DND-41 (cell line): Measurements from ENCODE around the gene SEMA4C.

Experiments
- ATAC-seq: fragments of 200-7000 bp; cut with Tn5 transposase; 3 replicates; pipeline ENCODE4 v1.9.1; 2021; ENCODE audit warnings: low read depth; ENCODE audit not compliant: insufficient read depth
- DNase-seq: peaks from one replicate; pipeline ENCODE4 v3.0.0-alpha.2; 2020
- H2AFZ ChIP-seq: 2 replicates; pipeline ENCODE4 v1.6.0; 2012; ENCODE audit warnings: low read depth, low read length
- H3K27ac ChIP-seq: 2 replicates; pipeline ENCODE4 v1.5.1; 2012; ENCODE audit warnings: low read length, inconsistent platforms
- H3K27me3 ChIP-seq: fragments of 200-600 bp; sonication (generic); 2 replicates; pipeline ENCODE4 v1.6.0; 2012; ENCODE audit warnings: low read length, mild to moderate bottlenecking, inconsistent platforms; ENCODE audit not compliant: insufficient read depth, poor library complexity
- H3K36me3 ChIP-seq: 2 replicates; pipeline ENCODE4 v1.5.1; 2012; ENCODE audit warnings: low read length, inconsistent platforms; ENCODE audit not compliant: insufficient read depth
- H3K4me1 ChIP-seq: 2 replicates; pipeline ENCODE4 v1.5.1; 2012; ENCODE audit warnings: mild to moderate bottlenecking, low read length; ENCODE audit not compliant: insufficient read depth
- H3K4me2 ChIP-seq: 2 replicates; pipeline ENCODE4 v1.6.0; 2012; ENCODE audit warnings: mild to moderate bottlenecking, moderate library complexity, low read length, inconsistent platforms; ENCODE audit not compliant: insufficient read depth
- H3K4me3 ChIP-seq, 2 experiments: fragments of 200-600 bp in 1 of 2; shearing (Covaris generic) in 1 of 2; 2 replicates each; pipeline ENCODE4 v1.5.1; 2012 to 2016; ENCODE audit warnings: inconsistent platforms in 2 of 2, low read length in 2 of 2, mild to moderate bottlenecking in 2 of 2, low read depth in 1 of 2, moderate library complexity in 1 of 2
- H3K79me2 ChIP-seq: 2 replicates; pipeline ENCODE4 v1.6.0; 2012; ENCODE audit warnings: low read length, inconsistent platforms; ENCODE audit not compliant: insufficient read depth
- H3K9ac ChIP-seq: 2 replicates; pipeline ENCODE4 v1.6.0; 2012; ENCODE audit warnings: low read depth, mild to moderate bottlenecking, inconsistent platforms, low read length, moderate library complexity
- H3K9me3 ChIP-seq: 2 replicates; pipeline ENCODE4 v1.5.1; 2012; ENCODE audit warnings: low read length, moderate library complexity, mild to moderate bottlenecking, inconsistent platforms; ENCODE audit not compliant: insufficient read depth, severe bottlenecking
- H4K20me1 ChIP-seq: 2 replicates; pipeline ENCODE4 v1.6.0; 2012; ENCODE audit warnings: low read length; ENCODE audit not compliant: insufficient read depth
- EZH2 ChIP-seq: IDR thresholded peaks from 3 replicates; pipeline ENCODE4 v1.6.1; 2012; ENCODE audit warnings: borderline replicate concordance, low read depth, mild to moderate bottlenecking, moderate library complexity, low read length, inconsistent platforms; ENCODE audit not compliant: severe bottlenecking
- TF ChIP-seq, protein P1 (sequence below): IDR thresholded peaks from 2 replicates; pipeline ENCODE4 v1.5.1; 2012; ENCODE audit warnings: borderline replicate concordance, low read length, moderate library complexity, mild to moderate bottlenecking; ENCODE audit not compliant: poor library complexity, severe bottlenecking; ENCODE audit errors: extremely low read depth

Gene SEMA4C

DNA sequence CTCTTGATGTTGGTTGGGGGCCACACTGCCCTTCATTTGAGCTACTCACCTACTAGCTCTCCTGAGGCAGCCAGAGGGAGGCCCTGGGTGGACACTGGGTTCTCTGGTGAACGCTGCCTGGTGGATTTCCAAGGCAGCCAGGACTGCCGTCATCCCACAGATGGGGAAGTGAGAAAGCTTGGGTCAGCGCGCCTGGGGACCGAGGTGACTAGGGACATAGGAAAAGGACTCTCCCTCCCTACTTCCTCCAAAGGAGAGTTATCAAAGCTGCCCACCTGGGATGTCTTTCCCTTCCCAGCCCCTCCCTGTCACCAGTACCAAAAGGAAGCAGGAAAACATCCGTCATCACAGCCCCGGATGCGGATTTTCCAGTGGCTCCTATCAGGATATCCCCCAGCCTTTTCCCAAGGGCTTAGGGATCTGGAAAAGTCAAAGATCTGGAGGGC, 3.8 kb upstream of the SEMA4C start:
- H3K4me2 ChIP-seq = no peak overlapping the region

DNA sequence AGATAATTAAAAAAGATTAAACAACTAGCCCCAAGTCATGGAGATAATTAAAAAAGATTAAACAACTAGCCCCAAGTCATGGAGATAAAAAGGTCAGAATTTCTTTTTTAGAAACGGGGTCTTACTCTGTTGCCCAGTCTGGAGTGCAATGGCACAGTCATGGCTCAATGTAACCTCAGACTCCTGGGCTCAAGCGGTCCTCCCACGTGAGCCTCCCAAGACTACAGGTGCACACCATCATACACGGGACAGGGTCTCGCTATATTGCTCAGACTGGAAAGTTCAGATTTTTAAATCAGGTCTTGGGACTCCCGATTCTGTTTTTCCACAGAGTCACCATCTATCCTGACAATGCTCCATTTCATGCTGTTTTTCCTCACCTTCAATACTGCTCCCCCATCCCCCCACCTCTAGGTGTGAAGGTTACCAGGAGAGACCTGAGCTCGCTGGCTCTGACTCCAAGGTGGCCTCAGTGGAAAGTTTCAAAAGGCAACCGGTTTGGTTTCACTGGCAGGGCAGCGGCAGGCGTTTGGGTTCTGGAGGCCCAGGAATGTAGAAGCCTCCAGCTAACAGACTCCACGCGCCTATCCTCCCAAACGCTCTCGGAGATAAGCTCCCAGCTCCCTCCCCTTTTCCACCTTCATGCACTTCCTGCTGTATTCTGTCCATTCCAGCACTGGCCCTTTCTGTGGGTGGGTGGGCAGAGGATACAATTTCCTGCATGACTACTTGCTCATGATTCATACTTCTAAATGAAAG, 2.9 kb upstream of the SEMA4C start:
- TF ChIP-seq, protein P1, sequence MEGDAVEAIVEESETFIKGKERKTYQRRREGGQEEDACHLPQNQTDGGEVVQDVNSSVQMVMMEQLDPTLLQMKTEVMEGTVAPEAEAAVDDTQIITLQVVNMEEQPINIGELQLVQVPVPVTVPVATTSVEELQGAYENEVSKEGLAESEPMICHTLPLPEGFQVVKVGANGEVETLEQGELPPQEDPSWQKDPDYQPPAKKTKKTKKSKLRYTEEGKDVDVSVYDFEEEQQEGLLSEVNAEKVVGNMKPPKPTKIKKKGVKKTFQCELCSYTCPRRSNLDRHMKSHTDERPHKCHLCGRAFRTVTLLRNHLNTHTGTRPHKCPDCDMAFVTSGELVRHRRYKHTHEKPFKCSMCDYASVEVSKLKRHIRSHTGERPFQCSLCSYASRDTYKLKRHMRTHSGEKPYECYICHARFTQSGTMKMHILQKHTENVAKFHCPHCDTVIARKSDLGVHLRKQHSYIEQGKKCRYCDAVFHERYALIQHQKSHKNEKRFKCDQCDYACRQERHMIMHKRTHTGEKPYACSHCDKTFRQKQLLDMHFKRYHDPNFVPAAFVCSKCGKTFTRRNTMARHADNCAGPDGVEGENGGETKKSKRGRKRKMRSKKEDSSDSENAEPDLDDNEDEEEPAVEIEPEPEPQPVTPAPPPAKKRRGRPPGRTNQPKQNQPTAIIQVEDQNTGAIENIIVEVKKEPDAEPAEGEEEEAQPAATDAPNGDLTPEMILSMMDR = no peak
- no peak for TF ChIP-seq EZH2
- no peak overlapping the region for H3K9ac ChIP-seq
- H3K4me3 ChIP-seq = no peak overlapping the region
- no peak overlapping the region for H2AFZ ChIP-seq
- no peaks in the 10 kb centered on the region for H3K79me2 ChIP-seq
- no peaks in the 10 kb centered on the region for H3K9me3 ChIP-seq
- H4K20me1 ChIP-seq = no peaks in the 10 kb centered on the region
- no peaks in the 10 kb centered on the region for H3K27me3 ChIP-seq
- DNase-seq (no peak), ATAC-seq (no peak)
- H3K36me3 ChIP-seq = no peaks in the 10 kb centered on the region
- no peak overlapping the region for H3K4me2 ChIP-seq
- H3K27ac ChIP-seq = no peak overlapping the region
- no peaks in the 10 kb centered on the region for H3K4me1 ChIP-seq

More for the DNA sequence above, 3.8 kb upstream of the SEMA4C start:
- no peak overlapping the region for H3K9ac ChIP-seq
- H3K27ac ChIP-seq = no peak overlapping the region
- no peaks in the 10 kb centered on the region for H3K4me1 ChIP-seq
- H3K79me2 ChIP-seq = no peaks in the 10 kb centered on the region
- H4K20me1 ChIP-seq = no peaks in the 10 kb centered on the region
- no peaks in the 10 kb centered on the region for H3K9me3 ChIP-seq
- H3K4me3 ChIP-seq = no peak overlapping the region
- H3K27me3 ChIP-seq = no peaks in the 10 kb centered on the region
- TF ChIP-seq, protein P1 = no peak
- no peak for TF ChIP-seq EZH2
- ATAC-seq = no peak
- no peak overlapping the region for H2AFZ ChIP-seq
- no peak for DNase-seq
- H3K36me3 ChIP-seq = no peaks in the 10 kb centered on the region

DNA sequence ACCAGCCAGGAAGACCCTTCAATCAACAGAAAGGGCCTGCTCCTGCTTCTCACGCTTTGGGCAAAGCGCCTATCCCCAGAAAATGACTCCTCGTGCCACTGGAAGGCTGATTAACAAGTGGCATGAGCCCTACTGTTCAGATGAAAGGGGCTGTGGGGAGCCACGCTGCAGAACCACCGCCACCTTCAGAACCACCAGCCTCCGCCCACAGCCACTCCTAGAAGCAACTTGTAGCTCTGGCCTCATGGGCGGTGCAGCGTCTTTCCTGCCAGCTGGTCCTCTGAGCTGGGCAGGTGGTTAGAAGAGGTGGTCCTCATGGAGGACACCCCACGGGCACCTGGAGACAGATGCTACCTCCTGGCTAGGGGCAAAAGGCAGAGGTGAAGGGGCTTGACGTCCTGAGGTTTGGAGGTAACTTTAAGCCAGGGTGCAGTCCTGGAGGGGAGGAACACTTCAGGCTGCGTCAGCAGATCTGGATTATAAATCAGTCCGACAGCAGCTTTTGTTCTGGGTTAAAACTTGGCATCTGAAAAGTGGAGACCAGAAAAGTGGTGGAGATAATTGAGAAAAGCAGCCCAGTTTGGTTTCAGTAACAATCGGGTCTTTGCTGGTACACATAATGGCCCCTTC, 861 bp upstream of the SEMA4C start:
- Histone ChIP-seq H3K4me2 (no peak overlapping the region), H2AFZ (no peak overlapping the region), H3K36me3 (no peaks in the 10 kb centered on the region), H3K27ac (no peak overlapping the region), H3K9ac (no peak overlapping the region), H3K4me1 (no peaks in the 10 kb centered on the region), H4K20me1 (no peaks in the 10 kb centered on the region), H3K4me3 (no peak overlapping the region), H3K9me3 (no peaks in the 10 kb centered on the region), H3K79me2 (no peaks in the 10 kb centered on the region), H3K27me3 (no peaks in the 10 kb centered on the region)
- TF ChIP-seq, protein P1 = no peak
- TF ChIP-seq EZH2 = no peak
- peak; percentile 16 for DNase-seq
- 0 out of 3 replicates have a peak, but pooled peaks have one; percentile 52 for ATAC-seq
